Omental fat pad (tissue), 4 donors: Measurements from ENCODE around the gene CARD14. TPM values are rescaled to one million over a fixed set of nuclear protein-coding genes. Genes with fewer than 3 reads are reported as not detected.

Source experiments
- ATAC-seq: fragments of 150-250 bp; one replicate; pipeline ENCODE4 v1.9.1; 2016; ENCODE audit warnings: mild to moderate bottlenecking, moderate library complexity; ENCODE audit not compliant: low FRiP score
- DNase-seq: peaks from one replicate; pipeline ENCODE4 v3.0.0-alpha.2; 2019; ENCODE audit warnings: low spot score
- total RNA-seq, 4 donors: library from RNA; depleted of rRNA; stranded (reverse); fragments of >200 nt; gene quantifications; one replicate each; pipeline ENCODE4 v1.1.0, GENCODE V29; 2016
- TF ChIP-seq, protein P1 (sequence below), 3 donors: fragments of 450-650 bp; IDR thresholded peaks; one replicate each; pipeline ENCODE4 v1.5.1; 2016 to 2017; ENCODE audit warnings: antibody characterized with exemption in 3 of 3, mild to moderate bottlenecking in 3 of 3, moderate library complexity in 2 of 3

CARD14 gene
- total RNA-seq, 4 donors from 2014 or later, result 0.37 to 0.63 TPM; not detected in 2

- ATAC-seq, result no peak
- no peak for DNase-seq
- TF ChIP-seq, protein P1, sequence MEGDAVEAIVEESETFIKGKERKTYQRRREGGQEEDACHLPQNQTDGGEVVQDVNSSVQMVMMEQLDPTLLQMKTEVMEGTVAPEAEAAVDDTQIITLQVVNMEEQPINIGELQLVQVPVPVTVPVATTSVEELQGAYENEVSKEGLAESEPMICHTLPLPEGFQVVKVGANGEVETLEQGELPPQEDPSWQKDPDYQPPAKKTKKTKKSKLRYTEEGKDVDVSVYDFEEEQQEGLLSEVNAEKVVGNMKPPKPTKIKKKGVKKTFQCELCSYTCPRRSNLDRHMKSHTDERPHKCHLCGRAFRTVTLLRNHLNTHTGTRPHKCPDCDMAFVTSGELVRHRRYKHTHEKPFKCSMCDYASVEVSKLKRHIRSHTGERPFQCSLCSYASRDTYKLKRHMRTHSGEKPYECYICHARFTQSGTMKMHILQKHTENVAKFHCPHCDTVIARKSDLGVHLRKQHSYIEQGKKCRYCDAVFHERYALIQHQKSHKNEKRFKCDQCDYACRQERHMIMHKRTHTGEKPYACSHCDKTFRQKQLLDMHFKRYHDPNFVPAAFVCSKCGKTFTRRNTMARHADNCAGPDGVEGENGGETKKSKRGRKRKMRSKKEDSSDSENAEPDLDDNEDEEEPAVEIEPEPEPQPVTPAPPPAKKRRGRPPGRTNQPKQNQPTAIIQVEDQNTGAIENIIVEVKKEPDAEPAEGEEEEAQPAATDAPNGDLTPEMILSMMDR (IDR thresholded peaks at IDR 0.05), result no peak
Observed at GRCh38 chr17:80248894-80249710, 79.3 kb downstream of the CARD14 start.

DNA sequence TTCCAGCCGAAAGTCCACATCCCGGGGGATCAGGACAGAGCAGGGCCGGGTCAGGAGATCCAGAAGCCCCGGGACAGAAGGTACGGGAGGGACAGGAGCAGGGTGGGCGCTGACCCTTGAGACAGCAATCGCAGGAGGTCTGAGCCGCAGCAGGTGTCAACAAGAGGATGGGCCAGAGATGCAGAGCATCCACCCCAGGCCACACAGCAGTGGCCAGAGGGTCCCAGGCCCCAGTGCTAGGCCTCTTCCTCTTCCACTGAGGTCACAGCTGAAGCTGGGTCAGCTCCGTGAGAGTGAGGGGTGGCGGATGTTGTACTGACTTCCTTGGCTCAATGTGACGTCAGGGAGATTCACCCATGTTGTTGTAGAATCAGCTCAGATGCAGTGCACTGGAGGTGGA lies 82.1 kb downstream of the CARD14 start:
- DNase-seq (no peak), ATAC-seq (no peak)
- TF ChIP-seq, protein P1 (IDR thresholded peaks at IDR 0.05), result no peak

GRCh38 chr17:80252871-80253270 lies 83.0 kb downstream of the CARD14 start:
- ATAC-seq (no peak), DNase-seq (no peak)
- TF ChIP-seq, protein P1 (IDR thresholded peaks at IDR 0.05), result no peak

- TF ChIP-seq, protein P1 (IDR thresholded peaks at IDR 0.05), result no peak
- no peak for ATAC-seq
Observed at GRCh38 chr17:80253631-80254395, 84.0 kb downstream of the CARD14 start.

DNA sequence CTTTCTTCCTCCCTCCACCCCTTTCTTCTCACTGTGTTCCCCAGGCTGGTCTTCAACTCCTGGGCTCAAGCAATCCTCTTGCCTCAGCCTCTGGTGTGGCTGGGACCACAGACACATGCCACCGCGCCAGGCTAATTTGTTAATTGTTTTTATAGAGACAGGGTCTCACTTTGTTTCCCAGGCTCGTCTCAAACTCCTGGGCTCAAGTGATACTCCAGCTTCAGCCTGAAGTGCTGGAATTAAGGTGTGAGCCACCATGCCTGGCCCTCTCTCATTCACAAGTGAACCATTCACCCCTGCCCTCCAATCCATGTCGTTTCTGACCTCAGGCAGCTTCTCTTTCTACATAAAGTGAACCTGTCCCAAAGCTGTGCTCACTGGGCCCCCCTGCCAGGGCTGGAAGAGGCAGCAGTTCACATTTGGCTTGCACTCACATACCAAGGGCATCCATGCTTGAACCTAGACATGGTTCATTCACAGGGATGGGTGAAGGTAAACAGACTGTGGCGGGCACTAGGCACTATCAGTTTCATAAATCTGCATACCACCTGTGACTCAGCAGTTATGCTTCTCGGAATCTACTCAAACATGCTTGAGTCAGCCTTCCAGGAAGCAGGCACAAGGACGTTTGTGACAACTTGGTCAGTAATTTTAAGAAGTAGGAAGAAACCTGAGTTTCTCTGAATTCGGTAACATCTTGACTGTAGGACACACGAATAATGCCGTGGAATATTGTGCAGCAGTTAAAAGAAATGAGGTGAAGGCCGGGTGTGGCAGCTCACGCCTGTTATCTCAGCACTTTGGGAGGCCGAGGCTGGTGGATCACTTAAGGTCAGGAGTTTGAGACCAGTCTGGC lies 84.8 kb downstream of the CARD14 start:
- ATAC-seq (peak; percentile 30), DNase-seq (no peak)
- TF ChIP-seq, protein P1 (IDR thresholded peaks at IDR 0.05), result no peak

More at GRCh38 chr17:80253631-80254395, 84.0 kb downstream of the CARD14 start:
- no peak for DNase-seq

DNA sequence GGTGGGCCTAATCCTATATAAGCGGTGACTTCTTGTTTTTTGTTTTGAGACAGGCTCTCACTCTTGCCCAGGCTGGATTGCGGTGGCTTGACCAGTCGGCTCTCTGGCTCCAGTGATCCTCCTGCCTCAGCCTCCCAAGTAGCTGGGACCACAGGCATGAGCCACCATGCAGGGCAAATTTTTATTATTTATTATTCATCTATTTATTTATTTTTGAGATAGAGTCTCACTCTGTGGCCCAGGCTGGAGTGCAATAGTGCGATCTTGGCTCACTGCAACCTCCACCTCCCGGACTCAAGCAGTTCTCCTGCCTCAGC lies 86.2 kb downstream of the CARD14 start:
- TF ChIP-seq, protein P1 (IDR thresholded peaks at IDR 0.05), result no peak
- no peak for ATAC-seq
- DNase-seq, result no peak
